ENCODE data around the gene MELTF.

Gene MELTF

GRCh38 chr3:196967412-196968232, 62.0 kb downstream of the MELTF start:
- no peak for DNase-seq

- no peak for DNase-seq
Observed at GRCh38 chr3:196966526-196967401, 62.9 kb downstream of the MELTF start.

DNA sequence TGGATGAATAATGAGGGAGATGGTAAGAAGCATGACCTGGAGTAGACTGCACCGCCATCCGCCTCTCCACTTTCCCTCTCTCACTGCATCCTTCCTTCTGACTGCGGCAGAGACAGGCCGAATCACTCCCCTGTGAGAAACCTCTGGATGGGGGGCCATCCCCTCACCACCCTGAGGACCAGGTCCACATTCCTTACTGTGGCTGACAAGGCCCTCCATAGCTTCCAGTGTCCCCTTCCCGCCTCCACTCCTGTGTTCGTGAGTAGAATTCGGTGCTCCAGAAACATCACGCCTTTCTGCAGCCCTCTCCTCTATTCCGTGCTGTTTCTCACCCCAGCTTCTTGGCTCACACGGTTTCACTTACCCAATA, 63.8 kb downstream of the MELTF start:
- DNase-seq, result no peak

DNA sequence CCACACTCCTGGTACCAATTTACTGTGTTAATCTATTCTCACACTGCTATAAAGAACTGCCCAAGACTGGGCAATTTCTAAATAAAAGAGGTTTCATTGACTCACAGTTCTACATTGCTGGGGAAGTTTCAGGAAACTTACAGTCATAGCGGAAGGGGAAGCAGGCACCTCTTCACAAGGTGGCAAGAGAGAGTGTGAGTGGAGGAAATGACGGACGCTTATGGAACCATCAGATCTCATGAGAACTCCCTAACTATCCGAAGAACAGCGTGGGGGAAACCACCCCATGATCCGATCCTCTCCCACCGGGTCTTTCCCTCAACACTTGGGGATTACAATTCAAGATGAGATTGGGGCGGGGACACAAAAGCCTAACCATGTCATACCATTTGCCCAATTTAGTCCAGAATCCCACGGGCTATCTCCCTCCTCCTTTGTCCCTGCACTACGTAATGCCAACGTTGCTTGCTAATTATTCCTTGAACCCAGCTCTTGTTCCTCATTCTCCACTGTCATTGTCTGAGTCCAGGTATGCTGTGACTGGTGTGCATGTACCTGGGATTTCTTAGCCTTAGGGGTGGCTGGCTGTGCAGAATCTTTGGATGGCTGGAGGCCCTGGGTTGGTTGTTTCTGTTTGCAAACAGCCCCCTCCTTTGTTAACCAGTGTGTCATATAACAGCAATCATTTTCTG, 64.4 kb downstream of the MELTF start:
- no peak for DNase-seq

- no peak for DNase-seq
Observed at GRCh38 chr3:196963631-196963953, 66.0 kb downstream of the MELTF start.

DNA sequence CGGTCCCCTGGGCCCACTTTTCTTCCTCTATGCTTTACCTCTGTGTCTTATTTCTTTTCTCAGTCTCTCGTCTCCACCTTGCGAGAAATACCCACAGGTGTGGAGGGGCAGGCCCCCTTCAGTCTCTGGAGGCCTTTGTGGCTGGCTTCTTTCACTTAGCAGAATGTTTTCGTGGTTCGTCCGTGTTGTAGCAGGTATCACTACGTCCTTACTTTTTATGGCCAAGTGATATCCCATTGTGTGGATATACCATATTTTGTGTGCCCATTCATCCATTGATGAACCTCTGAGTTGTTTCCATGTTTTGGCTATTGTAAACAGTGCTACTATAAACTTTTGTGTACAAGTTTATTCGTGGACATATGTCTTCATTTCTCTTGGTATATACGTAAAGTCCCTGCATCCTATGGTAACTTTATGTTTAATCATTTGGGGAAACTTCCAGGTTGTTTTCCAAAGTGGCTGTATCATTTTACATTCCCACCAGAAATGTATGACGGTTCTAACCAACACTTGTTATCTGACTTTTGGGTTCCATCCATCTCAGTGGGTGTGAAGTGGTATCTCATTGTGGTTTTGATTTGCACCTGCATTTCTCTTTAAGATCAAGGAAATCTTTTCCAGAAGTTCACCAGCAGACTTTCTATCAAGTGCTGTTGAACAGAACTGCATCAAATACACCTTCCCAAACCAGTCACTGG, 66.5 kb downstream of the MELTF start:
- no peak for DNase-seq

DNA sequence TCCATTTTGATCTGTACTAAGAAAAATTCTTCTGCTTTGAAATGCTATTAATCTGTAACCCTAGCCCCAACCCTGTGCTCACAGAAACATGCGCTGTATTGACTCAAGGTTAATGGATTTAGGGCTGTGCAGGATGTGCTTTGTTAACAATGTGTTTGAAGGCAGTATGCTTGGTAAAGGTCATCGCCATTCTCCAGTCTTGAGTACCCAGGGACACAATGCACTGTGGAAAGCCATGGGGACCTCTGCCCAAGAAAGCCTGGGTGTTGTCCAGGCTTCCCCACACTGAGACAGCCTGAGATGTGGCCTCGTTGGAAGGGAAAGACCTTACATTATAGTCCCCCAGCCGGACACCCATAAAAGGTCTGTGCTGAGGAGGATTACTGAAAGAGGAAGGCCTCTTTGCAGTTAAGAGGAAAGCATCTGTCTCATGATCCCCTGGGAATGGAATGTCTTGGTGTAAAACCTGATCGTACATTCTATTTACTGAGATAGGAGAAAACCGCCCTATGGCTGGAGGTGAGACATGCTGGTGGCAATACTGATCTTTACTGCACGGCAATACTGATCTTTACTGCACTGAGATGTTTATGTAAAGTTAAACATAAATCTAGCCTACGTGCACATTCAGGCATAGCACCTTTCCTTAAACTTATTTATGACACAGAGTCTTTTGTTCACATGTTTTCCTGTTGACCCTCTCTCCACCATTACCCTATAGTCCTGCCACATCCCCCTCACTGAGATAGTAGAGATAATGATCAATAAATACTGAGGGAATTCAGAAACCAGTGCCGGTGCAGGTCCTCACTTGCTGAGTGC, 67.3 kb downstream of the MELTF start:
- DNase-seq, result no peak

- DNase-seq, result no peak
Observed at GRCh38 chr3:196954832-196955231, 74.8 kb downstream of the MELTF start.

All from NCI-H1105 (cell line).